ENCODE results near the gene CBLL1. TPM values are rescaled to one million over a fixed set of nuclear protein-coding genes. Genes with fewer than 3 reads are reported as not detected.

The CBLL1 gene
- 22.6 and 27.9 TPM in 2 replicates for total RNA-seq (2014; rRNA removed; shearing (Covaris generic))

GRCh38 chr7:107743567-107744344 is at the start of gene CBLL1:
Gene CBLL1, plus strand, starts transcription at chr7:107744142. Its CDS starts 22 bp downstream, at chr7:107744164.

DNA sequence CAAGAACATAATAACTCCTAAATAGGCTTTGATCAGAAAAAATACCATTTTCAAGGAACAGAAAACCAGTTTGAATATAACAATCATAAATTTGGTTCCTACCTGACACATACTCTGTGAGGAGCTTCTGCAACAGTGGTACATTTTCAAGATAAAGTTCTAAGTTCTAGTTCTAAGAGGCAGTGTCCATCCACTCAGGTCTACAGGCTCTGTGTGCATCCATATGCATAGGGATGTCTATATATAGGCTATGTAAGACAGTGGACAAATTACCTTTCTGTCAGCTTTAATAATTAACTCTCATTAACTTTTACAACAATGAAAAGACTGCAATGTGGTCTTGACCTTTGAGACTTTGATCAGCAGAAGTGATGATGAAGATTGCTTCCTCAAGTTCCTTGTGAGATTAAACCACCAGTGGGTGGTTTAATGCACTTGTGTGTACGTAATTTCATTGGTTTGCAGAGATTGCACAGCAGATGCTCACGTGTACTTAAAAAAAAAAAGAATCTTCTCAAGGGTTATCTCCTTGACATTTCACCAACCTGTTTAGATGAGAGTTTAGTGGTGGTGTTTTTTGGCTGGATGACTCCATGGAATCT is 59.2 kb downstream of the CBLL1 start, which contains the start of gene SLC26A3:
SLC26A3 (minus strand) TSS at position 215 of the 602 bp plus-strand sequence. CDS start 8,714 bp downstream, outside the sequence.

Other genes with a start within 250 kb of the CBLL1 start
- 50.5 and 58.1 TPM in 2 replicates for gene COG5, start 180.2 kb upstream of the CBLL1 start, total RNA-seq (2014; rRNA removed; shearing (Covaris generic))
- gene DUS4L, start 180.2 kb upstream of the CBLL1 start, total RNA-seq (2014; rRNA removed; shearing (Covaris generic)), result 10.3 and 17.0 TPM in 2 replicates
- 31.3 and 44.5 TPM in 2 replicates for gene BCAP29, start 163.9 kb upstream of the CBLL1 start, total RNA-seq (2014; rRNA removed; shearing (Covaris generic))
- 0.23 and 0.32 TPM in 2 replicates for gene SLC26A4, start 83.3 kb upstream of the CBLL1 start, total RNA-seq (2014; rRNA removed; shearing (Covaris generic))
- gene SLC26A3, start 59.1 kb downstream of the CBLL1 start, total RNA-seq (2014; rRNA removed; shearing (Covaris generic)), result not detected in 2 replicates
- gene DLD, start 147.0 kb downstream of the CBLL1 start, total RNA-seq (2014; rRNA removed; shearing (Covaris generic)), result 45.3 and 60.8 TPM in 2 replicates